ENCODE results near the gene OR52N4.

DNA sequence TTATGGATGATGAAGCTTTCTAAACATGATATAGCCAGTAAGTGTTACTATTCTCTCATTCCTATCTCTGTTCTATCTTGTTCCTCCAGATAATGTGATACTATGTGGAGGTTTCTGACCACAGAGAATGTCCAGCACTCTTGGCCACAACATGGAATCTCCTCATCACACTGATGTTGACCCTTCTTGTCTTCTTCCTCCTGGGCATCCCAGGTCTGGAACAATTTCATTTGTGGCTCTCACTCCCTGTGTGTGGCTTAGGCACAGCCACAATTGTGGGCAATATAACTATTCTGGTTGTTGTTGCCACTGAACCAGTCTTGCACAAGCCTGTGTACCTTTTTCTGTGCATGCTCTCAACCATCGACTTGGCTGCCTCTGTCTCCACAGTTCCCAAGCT is 27.7 kb upstream of the OR52N4 start:
- TF ChIP-seq YY1 (IDR thresholded peaks at IDR 0.05; ENCODE audit: insufficient read depth, insufficient read length) (no peak), ZNF274 (IDR thresholded peaks at IDR 0.05; ENCODE audit: low read depth, low read length) (no peak)

Data from NT2/D1 (cell line).